Upper lobe of left lung (tissue), 4 donors: ENCODE data around the gene GRIK3.

Experiments used
- EP300 ChIP-seq, 4 donors: sonication (generic); formaldehyde crosslinking; IDR thresholded peaks; one replicate each; pipeline ENCODE4 v1.5.1; 2017; ENCODE audit warnings: antibody characterized with exemption in 4 of 4, control low read depth in 2 of 4
- POLR2A ChIP-seq, 4 donors: fragments of 450-650 bp; IDR thresholded peaks; one replicate each; pipeline ENCODE4 v1.5.1; 2016 to 2017; ENCODE audit warnings: antibody characterized with exemption in 4 of 4, mild to moderate bottlenecking in 2 of 4
- POLR2AphosphoS5 ChIP-seq, 2 donors: sonication (generic); formaldehyde crosslinking; IDR thresholded peaks; one replicate each; pipeline ENCODE4 v1.5.1; 2017; ENCODE audit warnings: antibody characterized with exemption in 2 of 2
- TF ChIP-seq, protein P1 (sequence below), 6 experiments: fragments of 450-650 bp in 4 of 6; fragments of 200-600 bp in 2 of 6; sonication (generic) in 2 of 6; IDR thresholded peaks; one replicate each; pipeline ENCODE4 v1.5.1; 2016 to 2019; ENCODE audit warnings: antibody characterized with exemption in 6 of 6

DNA sequence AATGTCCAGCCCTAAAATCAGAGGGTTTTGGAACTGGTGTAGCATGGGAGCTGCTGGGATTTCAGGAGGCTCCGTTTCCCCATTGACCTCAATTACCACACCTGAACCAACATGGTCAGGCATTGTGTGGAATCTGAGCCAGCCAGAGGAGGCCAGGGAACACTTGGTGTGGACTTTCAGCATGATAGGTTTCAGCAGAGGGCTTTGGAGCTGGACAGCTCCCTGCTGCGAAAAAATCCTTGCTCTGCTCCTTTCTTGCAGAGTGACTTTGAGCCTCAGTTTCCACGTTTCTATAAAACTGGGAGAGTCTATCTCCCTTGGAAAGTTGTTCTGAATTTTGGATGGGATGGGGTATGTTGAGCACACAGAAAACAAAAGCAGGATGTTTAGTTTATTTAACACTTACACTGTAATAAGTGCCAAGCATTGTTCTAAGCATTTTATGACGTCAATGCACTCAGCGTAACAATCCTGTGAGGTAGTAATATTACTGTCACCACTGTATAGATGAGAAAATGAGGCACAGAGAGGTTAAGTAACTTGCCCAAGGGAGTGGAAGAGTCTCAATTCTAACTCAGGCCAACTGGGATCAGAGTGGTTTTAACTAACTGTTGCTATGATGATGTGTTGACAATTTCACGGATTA is 168.0 kb downstream of the GRIK3 start:
- TF ChIP-seq EP300 (IDR thresholded peaks at IDR 0.05) (no peak), POLR2A (IDR thresholded peaks at IDR 0.05) (no peak), POLR2AphosphoS5 (IDR thresholded peaks at IDR 0.05) (no peak)
- TF ChIP-seq, protein P1, sequence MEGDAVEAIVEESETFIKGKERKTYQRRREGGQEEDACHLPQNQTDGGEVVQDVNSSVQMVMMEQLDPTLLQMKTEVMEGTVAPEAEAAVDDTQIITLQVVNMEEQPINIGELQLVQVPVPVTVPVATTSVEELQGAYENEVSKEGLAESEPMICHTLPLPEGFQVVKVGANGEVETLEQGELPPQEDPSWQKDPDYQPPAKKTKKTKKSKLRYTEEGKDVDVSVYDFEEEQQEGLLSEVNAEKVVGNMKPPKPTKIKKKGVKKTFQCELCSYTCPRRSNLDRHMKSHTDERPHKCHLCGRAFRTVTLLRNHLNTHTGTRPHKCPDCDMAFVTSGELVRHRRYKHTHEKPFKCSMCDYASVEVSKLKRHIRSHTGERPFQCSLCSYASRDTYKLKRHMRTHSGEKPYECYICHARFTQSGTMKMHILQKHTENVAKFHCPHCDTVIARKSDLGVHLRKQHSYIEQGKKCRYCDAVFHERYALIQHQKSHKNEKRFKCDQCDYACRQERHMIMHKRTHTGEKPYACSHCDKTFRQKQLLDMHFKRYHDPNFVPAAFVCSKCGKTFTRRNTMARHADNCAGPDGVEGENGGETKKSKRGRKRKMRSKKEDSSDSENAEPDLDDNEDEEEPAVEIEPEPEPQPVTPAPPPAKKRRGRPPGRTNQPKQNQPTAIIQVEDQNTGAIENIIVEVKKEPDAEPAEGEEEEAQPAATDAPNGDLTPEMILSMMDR (IDR thresholded peaks at IDR 0.05): no peak
